DMS 273 (cell line): ENCODE data around the gene ETDA.
A peak's percentile ranks its signal among the peaks of the same experiment; 100 is the strongest.
"Not testable (repeated sequence)": the region's sequence is repeated elsewhere in the genome, so short reads cannot be mapped to it uniquely, and the experiment has no call there.

Experiments used
- DNase-seq: peaks from one replicate; lab custom pipeline; 2025; ENCODE audit not compliant: unreplicated experiment; lab: John Stamatoyannopoulos, UW

Gene ETDA

DNA sequence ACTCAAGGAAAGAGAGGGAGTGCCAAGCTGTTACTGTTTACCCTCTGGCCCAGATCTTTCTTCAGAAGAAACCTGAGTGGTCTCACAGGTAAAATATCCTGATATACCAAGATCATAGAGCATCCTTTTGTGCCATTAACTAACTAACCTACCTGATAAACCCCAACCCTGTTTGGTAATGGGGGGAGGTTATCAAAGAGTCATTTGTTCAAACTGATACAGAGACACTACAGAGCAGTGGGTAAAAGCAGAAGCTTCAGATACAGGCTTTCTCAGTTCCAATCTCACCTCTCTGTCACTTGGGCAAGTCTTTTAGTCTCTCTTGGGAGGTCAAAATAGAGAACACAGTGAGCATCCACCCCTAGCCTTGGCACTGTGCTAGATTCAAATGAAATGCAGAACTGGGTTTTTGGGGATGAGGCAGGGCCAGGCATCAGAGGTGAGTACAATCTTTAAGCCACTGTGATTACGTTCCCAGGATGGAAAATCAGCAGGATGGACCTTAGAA, at the start of gene ETDA:
Gene ETDA (plus strand): TSS at position 51 of the 508 bp plus-strand sequence. CDS start 1,216 bp downstream, outside the sequence.
- not testable (repeated sequence) for DNase-seq

DNA sequence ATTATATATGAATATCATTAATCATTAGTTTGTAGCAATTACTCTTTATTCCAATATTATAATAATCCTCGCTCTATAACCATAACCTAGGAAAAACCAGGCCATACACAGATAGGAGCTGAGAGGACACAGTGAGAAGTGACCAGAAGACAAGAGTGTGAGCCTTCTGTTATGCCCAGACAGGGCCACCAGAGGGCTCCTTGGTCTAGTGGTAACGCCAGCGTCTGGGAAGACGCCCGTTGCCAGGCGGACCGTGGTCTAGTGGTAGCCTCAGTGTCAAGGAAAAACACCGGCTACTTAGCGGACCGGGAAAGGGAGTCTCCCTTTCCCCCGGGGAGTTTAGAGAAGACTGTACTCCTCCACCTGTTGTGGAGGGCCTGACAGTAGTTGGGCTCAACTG, 45.4 kb upstream of the ETDA start:
- peak; percentile 29 for DNase-seq

DNA sequence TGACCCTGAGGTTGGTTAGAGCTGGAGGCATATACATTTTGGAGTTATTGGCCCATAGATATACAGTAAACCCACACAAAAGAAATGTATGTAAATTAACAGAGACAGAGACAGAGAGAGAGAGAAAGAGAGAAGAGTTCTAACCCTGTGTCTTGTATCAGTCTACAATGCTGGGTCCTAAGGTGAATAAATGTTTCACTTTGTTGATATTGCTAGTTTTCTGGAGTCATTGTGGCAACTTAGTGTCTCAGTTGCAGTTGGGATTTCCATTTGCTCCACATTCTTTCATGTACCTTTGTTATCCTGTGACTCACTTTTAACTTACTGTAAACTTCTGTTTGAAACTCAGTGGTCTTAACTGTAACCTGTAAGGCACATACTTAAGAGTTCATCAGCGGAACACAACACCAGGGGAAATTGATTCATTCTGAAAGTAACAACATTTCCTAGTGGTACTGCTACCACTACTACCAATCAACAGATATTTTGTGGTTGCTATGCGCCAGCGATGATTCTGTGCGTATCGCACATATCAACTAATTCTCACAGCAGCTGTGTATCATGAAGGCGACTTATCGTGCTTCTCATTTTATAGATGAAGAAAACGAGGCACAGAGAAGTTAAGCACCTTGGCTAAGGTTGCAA, 38.5 kb upstream of the ETDA start:
- no peak for DNase-seq

DNA sequence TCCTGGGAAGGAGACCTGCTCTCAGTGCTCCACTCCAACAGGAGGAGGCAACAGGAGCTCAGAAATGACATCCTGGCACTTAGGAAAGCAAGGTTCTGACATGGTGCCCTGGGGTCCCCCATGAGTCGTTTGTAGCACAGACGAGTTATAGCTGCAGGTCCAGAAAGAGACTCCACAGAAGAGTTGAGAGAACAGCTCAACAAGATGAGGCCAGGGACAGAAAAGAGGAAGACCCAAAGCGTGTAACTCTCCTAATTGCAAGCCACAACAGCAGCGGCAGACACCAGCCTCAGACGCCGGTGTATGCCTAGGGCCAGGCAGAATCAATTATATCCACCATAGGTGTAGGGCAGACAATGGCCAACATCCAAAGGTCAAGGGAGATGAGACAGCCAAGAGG, 5.9 kb upstream of the ETDA start:
- DNase-seq = not testable (repeated sequence)

DNA sequence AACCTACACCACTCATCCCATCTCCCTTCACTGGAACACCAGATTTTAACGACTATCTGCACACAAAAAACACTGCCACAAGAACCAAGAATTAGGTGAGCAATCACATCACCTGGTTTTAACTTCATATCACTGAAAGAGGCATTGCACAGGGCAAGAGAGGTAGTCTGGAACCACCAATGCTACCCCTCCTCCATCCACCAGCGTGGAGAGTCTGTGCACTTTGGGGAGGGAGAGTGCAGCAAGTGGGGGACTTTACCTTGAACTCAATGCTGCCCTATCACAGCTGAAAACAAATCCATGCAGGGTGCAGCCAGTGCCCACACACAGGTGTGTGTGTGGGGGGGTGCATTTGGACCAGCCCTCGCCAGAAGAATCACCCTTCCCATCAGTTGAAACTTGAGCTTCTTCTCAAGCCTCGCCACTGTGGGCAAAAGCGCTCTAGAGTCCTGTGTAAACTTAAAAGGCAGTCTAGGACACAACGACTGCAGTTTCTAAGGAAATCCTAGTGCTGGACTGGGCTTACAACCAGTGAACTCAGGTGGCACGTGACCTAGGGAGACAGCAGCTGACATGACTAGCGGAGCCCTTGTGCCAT, 4.3 kb downstream of the ETDA start:
- not testable (repeated sequence) for DNase-seq

DNA sequence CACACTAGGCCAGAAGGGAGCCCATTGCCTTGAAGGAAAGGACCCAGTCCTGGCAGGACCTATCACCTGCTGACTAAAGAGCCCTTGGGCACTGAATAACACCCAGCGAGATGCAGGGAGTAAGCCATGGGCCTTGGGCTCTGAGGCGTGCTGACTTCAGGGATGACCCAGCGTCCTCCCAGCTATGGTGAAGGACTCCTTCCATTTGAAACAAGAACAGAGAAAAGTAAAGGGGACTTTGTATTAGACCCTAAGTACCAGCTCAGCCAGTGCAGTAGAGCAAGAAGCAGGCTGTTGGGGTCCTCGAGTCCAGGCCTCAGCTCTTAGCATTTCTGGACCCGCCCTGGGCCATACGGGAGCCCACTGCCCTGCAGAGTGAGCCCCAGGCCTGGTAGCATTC, 5.1 kb downstream of the ETDA start:
- DNase-seq = no peak

DNA sequence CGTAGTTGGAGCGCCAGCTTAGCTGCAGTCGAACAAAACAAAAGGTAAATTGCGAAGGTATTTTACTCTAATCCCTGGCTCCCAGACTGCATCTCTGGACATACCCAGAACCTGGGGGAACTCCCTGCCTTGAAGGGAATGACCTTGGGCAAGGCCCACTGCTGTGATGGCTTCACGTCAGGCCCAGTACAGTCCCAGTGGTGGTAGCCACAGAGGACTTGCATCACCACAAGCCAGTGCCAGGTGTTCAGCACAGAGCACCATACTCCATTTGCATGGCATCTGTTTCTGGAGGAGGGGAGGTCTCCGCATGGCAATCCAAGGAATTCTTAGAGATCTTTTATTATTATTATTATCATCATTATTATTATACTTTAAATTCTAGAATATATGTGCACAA, 5.6 kb downstream of the ETDA start:
- DNase-seq = no peak

DNA sequence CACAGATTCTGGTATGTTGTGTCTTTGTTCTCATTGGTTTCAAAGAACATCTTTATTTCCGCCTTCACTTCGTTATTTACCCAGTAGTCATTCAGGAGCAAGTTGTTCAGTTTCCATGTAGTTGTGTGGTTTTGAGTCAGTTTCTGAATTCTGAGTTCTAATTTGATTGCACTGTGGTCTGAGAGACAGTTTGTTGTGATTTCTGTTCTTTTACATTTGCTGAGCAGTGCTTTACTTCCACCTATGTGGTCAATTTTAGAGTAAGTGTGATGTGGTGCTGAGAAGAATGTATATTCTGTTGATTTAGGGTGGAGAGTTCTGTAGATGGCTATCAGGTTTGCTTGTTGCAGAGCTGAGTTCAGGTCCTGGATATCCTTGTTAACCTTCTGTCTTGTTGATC, 9.1 kb downstream of the ETDA start:
- DNase-seq = not testable (repeated sequence)

DNA sequence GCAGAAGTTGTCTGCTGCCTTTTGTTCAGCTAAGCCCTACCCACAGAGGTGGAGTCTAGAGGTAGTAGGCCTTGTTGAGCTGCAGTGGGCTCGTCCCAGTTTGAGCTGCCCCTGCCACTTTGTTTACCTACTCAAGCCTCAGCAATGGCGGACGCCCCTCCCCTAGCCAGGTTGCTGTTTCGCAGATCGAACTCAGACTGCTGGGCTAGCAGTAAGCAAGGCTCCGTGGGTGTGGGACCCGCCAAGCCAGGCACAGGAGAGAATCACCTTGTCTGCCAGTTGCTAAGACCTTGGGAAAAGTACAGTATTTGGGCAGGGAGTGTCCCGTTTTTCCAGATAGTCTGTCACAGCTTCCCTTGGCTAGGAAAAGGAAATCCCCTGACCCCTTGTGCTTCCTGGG, 11.5 kb downstream of the ETDA start:
- not testable (repeated sequence) for DNase-seq

DNA sequence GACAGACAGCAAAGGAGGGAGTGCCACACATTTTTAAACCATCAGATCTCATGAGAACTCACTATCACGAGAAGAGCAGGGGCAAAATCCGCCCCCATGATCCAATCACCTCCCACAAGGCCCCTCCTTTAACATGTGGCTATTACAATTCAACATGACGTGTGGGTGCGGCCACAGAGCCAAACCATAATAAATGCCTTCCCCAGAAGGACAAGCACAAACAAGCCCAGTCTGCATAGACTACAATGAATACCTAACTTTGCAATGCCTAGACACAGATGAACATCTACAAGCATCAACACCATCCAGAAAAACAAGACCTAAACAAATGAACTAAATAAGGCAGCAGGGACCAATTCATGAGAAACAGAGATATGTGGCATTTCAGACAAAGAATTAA, 12.3 kb downstream of the ETDA start:
- no peak for DNase-seq

DNA sequence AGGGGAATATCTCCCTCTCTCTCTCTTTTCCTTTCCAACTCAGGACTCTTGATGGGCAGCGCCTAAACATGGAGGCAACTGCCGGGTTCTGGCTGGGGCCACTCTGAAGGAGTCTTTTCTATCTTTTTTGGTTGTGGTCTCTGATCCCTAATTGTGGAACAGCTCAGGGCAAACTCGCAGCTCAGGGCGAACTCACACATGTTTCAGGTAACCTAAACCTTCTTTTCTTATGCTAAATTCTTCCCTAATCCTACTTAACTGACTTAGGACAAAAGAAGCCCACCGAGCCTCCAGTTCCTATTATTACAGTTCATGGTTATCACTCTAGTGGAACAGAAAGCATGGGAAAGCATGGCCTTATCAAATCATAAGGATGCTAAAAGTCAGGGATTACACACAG, 21.3 kb downstream of the ETDA start:
- no peak for DNase-seq

DNA sequence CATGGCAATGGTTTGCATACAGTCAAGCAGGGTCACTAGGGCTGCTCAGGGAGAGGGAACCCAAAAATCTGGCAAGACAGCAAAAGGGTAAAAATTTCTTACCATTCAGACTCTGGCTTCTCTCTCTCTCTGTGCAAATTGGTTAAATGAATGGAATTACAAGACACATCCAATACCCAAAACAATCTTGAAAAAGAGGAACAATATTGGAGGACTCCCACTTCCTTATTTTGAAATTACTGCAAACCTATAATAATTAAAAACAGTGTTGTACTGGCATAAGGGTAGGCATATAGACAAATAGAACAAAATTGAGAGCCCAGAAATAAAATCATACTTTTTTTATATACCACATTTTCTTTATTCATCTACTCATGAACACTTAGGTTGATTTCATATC, 24.1 kb downstream of the ETDA start:
- DNase-seq = no peak

DNA sequence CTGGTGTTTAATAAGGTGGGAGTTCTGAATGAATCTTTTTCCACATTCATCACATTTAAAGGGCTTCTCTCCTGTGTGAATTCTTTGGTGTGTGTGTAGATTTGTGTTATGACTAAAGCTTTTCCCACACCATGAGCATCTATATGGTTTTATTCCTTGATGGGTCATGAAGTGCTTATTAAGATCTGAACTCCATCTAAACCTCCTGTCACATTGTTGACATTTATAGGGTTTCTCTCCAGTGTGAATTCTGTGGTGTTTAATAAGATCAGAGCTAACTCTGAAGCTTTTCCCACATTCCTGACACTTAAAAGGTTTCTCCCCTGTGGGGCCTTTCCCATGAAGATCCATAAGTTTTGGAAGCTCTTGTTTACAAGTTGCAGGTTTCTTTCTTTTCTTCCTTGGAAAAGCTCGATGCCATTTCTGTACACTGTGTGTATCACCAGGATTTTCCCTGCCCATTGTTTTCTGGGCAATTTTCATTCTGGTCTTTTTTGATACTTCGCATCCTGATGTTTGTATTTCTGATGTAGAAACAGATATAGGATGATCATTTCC, 35.5 kb downstream of the ETDA start:
- DNase-seq = no peak

DNA sequence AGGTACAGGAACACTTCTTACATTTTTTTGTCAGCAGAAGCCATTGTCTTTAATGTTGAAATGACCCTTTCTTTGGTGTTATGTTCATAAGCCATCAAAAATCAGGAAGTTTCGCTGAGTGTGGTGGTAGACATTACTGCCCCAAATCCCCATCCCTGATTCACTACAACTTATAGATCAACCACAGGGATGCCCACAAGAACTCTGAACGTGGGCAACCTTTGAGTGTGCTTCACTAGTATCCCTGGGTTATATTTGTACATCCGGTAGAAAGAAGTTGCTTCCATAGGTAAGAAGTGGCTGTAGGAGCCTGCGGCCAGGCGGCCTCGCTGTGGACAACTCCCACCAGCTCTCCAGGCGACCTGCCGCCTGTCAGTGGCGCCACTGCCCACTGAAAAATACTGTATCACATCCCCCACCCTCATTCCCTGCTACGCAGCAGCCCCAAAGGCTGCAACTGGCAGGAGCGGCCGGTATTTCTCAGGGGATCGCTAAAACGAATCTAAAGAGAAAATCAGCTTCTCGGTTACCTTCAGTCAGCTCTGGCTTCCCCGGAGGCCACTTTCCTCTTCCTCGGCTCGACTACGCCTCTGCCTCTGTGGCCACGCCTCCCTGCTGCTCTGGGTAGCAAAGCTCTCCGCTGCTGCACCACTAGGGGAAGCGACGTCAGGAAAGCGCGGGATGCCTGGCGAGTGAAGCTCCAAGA, 43.5 kb downstream of the ETDA start:
- DNase-seq = peak; percentile 83

DNA sequence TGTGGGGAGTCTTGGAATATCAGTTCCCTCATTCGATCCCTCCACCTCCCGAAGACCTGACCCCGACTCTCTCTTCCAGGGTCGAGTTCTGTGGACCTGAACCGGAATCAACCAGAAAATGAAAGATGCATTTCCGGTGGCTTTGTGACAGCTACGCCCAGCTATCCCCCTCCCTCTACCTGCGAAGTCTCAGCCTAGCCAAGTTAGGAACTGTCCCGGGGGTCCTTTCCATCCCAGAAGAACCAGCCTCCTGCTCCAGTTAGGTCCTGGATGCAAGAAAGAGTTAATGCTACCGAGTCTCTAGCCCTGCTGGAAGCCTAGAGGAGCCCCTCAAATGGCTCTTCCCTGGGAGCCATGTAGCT, 44.1 kb downstream of the ETDA start:
- no peak for DNase-seq

DNA sequence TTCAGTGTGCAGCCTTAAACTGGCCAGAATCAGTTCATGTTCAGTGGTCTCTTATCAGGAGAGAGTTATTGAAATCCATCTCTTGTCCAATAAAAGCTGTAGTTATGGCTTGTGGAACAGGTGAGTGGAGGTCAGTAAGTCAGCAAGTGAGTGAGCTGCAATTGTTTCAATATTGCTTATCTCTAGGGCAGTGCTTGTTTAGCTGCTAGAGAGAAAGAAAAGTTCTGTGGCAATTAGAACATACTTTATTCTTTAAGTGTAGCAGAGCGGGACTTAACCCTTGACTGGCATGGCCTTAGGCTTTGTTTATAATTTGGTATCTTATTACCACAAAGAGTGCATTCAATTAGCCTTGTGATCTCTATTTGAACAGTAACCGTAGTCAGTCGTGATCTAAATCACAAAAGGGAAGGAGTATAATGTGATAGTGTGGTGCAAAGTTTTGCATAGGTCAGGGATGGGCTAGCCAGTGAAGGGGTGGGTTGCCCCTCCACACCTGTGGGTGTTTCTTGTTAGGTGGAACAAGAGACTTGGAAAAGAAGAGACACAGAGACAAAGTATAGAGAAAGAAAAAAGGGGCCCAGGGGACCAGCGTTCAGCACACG, 50.5 kb downstream of the ETDA start:
- DNase-seq = no peak
